HG03139 (cell line): ENCODE measurements around the gene ZIK1.

Experiments
- ATAC-seq: cut with Tn5 transposase; IDR thresholded peaks from one replicate; pipeline ENCODE4 v1.9.1; 2021; ENCODE audit not compliant: unreplicated experiment

The ZIK1 gene

DNA sequence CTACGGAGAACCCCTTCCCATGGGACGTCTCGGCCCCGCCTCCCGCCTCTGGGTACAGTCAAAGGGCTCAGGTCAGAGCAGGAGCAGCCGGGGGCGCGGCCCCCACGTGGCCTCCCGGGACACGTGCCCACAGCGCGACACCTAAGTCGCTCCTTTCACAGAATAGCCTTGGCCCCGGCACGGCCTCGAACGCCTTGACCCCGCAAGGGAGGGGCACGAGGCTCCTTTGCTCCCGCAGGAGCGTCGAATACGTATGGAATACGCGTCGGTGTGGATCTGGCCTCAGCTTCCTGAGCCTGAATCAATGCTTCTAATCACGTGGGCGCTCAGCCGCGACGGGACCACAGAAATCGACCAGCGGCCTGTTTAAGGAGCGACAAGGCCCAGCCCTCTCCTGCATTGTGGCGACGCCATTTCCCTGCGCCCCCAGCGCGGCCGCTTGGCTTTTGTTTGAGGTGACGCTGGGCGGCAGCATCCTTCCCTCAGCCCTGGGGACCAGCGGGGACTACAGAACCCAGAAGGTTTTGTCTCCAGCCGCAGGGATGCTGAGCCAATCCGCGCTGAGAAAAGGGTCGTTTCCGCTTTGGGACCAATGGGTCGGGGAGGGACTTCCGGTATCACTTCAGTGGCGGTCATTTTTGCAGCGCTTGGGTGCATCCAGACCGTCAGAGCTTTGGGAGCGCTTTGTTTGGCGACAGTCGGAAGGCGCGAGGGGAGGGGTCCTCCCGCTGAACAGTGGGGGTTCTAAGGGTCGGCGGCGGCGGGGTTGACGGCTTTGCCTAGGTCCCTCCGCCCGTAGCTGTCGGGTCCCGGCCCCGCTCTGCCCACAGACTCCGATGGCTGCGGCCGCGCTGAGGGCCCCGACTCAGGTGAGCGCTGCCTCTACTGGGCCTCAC lies at the start of gene ZIK1:
Gene ZIK1 (plus strand): TSS at position 625 of the 896 bp plus-strand sequence. CDS start 212 bp downstream, at position 837.
- ATAC-seq = peak; percentile 72

DNA sequence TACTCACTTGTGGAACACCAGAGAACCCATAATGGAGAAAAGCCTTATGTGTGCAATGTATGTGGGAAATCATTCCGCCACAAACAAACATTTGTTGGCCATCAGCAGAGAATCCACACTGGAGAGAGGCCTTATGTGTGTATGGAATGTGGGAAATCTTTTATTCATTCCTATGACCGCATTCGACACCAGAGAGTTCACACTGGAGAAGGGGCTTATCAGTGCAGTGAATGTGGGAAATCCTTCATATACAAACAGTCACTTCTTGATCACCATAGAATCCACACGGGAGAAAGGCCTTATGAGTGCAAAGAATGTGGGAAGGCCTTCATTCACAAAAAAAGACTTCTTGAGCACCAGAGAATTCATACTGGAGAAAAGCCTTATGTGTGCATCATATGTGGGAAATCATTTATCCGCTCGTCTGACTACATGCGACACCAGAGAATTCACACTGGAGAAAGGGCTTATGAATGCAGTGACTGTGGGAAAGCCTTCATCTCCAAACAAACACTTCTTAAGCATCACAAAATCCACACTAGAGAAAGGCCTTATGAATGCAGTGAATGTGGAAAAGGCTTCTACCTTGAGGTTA lies 45.9 kb upstream of the ZIK1 start:
- ATAC-seq = no peak

DNA sequence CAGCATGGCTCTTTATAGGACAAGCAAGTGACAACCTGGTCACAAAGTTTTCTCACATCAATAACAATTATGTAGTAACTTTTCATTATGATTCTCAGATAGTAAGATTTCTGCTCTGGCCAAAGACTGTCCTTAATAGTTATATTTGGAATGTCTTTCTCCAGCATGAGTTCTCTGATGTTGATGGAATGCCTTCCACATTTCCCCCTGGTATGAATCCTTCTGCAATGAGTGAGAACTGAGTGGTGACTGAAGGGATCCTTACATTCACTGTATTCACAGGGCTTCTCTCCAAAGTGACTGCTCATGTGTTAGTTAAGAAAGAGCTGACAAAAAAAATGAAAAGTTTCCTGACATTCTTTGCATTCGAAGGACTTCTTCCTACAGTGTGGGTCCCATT lies 37.4 kb upstream of the ZIK1 start:
- ATAC-seq = no peak

DNA sequence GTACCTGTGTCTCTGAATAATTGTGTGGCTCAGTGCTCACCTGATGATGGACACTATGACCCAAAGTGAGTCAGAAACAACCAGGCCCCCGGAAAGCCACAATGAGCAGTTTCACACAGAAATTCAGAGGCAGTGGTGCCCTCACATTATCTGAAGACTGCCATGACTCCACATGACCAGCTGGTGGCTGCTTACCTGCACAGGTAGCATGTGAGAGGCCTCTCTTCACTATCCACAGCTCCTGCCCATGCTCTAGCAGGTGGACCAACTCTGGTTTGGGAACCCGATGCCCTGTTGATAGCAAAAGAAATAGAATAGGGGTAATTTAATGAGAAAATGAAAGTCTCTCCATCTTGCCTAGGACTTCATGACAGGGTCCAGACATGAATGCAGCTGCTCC lies 31.5 kb upstream of the ZIK1 start:
- ATAC-seq = no peak

DNA sequence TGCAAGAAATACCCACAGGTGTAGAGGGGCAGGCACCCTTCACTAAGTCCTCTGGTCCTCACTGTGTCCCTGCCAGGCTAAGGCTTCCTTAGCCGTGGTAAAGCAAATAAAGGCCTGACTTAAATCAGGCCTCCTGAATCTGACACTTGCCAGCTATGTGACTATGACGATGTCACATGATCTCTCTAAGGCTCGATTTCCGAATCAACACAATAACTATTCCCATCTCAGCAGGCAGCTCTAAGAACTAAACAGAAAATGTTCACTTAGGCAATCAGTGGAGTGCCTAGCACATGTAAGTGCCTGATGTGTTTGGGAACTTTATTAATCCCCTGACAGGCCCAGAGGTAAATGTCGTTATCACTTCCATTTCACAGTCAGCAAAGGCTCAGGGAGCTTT lies 26.3 kb upstream of the ZIK1 start:
- no peak for ATAC-seq

DNA sequence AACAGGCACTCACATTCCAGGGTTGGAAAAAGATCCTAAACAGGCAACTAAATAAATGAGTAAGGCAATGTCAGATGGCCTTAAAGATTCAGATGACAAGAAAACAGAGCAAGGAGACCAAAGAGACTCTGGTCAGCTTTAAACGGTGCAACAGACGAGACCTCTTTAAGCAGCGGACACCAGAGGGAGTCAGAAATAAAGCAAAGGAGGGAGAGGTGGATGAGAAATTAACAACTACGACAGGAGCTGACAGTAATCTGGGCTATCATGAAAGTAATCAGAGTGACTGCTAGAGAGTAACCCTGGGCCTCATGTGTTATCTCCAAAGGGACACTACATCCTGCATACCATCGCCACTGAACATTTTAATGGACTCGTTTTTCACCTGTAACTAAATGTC lies 25.4 kb upstream of the ZIK1 start:
- ATAC-seq = no peak

DNA sequence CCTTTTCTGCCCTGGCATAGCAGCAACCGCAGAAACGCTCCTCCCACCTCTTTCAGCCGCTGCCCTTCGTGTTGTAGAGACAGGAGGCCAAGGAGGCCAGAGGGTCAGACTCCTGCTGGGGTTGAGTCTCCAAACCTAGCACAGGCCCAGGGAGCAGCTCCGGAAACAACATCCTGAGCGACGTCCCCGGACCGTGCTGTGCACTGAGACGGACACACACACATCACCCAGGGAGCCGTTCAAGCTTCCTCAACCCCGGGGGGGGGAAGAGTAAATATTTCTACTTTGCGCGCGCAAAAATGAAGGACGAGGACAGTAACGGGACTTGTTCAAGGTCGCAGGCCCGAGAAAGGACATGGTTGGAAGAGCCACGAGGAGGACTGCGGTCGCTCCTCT lies 24.9 kb upstream of the ZIK1 start:
- no peak for ATAC-seq

DNA sequence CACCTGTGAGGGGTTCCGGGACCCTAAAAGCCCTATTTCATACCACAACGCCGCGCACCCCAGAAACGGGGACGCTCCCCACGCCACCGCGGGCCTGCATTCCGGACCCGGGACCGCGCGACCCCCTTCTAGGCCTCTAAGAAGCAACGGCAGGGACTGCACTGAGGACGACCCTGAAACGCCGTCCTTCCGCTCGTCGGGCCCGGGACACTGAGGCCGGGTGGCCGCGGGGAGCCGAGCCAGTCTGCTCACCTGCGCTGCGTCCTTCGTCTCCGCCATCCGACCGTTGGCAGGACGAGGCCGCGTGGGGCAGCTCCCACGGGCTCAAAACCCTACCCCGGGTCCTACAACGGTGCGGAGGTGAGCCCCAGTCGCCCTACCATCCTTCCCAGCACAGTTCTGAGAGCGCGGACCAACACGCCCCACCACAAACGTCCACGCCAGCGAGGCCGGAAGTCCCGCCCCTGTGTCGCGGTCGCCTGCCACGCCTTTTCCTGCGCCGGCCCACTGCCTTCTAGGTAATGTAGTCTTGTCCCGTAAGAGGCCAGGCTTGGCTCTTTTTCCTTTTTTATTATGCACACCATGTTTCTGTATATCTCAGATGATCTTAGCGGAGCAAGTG lies 24.4 kb upstream of the ZIK1 start, which contains the start of gene ZNF550:
Gene ZNF550 (minus strand): TSS at position 460 of the 622 bp plus-strand sequence. CDS start 181 bp downstream, at position 279.
- ATAC-seq = peak; percentile 97

DNA sequence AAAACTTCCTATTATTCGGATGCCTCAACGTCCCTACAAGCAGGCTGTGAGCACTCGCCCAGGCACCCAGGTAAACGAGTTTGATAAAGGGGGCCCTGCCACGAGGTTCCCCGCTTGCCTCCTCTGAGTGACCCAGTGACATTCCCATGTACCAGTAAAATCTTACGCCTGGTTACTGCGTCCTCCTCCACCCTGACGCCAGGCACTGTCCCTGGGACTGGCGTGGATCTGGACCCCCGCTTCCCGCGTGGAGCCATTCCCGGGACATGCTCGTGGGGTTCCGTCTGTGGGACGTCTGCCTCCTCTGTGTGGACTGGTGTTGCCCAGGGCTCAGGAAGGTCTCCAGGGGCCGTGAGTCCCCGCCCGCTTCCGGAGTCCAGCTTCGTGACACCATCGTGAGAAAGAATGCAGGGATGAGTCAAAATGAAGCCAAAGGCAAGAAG lies 23.9 kb upstream of the ZIK1 start:
- ATAC-seq = no peak

DNA sequence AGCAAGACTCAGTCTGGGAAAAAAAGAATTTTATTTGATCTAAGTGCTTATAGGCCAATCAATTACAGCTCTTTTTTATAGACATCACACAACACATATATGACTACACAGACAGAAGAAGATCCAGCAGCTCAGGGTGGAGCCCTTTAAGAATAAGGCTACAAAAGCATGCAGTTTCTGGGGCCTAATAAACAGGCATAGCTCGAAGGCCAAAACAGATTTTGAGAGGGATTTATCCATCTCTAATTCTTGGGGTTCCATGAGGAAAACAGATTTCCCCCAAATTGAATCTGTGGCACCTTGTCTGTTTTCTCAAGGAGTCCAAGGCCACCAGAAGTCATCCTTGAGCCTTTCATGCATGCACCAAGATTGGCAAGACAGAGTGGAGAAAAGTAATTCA lies 20.4 kb upstream of the ZIK1 start:
- no peak for ATAC-seq

DNA sequence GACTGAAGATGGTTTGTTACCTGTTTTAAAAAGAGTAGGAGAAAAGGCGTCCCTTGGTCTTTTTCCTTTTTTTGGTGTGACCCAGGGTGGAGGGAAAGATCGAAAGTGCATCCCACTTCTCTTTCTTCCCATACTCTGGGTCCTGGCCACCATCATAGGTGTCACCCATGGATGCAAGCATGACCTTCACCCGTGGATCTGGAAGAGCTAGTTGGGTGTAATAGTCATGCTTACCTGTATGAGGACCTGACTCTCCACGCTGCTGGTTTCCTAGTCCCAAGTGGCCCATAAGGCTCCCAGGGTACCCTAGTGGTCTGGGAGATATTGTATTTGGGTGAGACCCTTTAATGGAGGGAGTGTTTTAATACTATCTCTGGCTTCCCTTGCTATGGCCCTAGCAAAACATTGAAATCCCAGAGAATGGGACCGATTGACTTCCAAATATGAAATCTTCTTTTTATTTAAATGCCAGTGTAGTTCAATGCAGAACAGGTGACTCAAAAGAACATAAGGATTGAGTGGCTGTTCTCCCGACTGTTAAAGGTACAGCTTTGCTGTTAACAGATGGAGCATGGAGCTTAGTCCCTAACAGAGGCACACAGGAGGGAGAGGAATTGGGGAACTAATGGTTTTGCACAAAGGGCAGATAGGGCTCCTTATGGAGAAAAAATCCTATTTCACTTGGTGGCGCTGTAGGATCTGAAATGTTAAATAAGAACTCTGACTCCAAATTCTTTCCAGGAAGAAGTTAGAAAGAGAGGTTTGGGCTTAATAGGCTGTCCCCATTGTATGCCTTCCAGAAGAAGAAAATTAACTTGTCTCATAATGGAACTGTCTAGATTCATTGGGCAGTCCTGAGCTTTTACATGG lies 17.3 kb upstream of the ZIK1 start:
- ATAC-seq = no peak

DNA sequence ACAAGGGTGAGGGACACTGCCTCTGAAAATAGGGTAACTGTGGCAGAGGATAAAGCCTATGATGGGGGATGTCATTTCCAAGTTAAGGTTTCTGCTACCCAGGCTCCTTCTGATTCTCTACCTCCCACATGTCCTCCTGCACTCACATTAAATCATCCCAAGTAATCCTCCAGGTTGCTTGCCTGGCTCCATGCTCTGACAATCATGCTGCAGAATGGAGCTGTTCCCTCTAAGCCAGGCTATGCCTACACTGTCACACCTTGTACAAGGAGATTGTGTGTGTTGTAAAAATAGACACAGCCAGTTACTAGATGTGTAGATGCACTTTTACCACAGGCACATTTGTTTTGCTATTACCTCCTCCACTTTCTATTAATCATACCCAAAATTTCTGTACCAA lies 13.2 kb upstream of the ZIK1 start:
- ATAC-seq = no peak

DNA sequence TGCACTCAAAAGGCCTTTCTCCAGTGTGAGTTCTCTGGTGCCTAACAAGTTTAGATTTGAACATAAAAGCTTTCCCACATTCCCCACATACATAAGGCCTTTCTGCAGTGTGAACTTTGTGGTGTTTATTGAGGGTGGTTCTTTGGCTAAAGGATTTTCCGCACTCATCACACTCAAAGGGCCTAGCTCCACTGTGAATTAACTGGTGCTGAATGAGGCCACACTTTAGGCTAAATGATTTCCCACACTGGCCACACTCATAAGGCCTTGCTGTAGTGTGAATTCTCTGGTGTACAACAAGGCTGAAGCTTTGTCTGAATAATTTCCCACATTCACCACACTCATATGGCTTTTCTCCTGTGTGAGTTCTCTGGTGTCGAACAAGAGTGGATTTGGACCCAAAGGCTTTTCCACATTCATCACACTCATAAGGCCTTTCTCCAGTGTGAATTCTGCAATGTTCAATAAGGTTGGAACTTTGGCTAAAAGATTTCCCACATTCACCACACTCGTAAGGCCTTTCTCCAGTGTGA lies 11.5 kb upstream of the ZIK1 start:
- no peak for ATAC-seq

DNA sequence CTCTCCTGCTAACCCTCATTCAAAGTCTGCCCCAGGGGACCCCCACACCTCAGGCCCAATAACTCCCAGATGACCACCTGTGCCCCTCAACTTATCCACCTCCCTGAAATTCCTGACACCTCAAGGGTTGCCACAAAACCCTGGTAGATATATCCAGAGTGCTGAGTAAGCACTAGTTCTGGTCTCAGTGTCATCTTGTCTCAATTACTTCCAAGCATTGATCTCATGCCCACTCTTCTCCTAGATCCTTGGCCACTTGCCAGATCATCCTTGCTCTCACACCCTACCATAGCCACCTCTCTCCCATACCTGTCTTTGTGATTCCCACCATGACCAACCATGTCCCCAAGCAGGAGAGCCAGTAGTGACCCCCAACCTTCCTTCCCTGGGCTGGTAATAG lies 7.3 kb upstream of the ZIK1 start:
- no peak for ATAC-seq

DNA sequence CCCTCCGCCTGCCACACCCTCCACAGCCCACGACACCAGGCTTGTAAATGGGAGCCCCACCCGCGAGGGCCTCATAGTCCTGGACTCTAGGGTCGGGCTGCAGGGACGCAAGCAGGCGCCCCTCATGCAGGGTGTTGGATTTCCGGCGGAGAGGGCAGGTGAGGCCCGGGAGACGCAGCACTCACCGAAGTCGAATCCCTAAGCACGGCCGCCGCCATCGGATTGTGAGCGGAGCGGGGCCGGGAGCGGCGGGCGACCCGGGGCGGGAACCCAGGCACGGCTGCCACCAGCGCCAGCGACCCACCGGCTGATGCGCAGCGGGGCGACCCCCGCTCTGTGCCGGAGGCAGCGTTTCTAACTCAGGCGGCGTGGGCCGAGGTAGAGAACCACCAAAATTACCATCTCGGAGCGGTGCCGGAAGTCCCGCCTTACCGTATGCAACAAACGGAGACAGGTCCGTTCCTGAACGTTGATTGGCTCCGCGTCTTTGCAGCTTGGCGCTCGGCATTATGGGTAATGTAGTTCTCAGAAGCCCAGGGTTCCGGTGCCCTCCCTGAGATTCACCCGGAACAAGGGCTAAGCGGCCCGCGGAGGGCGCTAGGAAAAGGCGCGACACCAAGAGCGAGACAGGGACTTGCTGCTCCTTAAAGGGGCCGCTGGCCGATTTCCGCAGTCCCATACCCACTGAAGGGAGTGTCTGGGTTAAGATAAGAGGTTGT lies 5.3 kb upstream of the ZIK1 start, which contains the start of gene ZNF416:
Gene ZNF416 (minus strand): TSS at position 425 of the 719 bp plus-strand sequence. CDS start 207 bp downstream, at position 218.
- peak; percentile 90 for ATAC-seq

DNA sequence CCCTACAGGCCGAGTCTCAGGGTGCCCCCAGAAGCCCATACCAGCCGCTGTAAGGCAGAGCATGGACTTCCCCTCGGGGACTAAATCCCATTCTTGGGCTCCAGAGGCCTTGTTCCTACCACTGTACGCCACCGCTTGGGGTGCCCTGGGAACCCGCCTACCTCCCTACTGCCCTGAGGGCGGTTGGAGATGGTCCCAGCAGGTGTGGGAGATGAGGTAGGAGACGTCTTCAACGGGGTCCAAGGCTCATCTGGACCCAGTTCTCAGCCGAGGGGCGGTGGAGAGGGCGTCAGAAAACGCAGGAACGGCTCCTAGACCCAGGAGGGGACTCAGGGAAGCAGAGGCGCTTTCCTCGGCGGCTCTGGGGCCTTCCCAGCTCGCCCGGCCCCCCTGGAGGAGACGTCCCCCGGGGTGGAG lies 833 bp upstream of the ZIK1 start:
- no peak for ATAC-seq

DNA sequence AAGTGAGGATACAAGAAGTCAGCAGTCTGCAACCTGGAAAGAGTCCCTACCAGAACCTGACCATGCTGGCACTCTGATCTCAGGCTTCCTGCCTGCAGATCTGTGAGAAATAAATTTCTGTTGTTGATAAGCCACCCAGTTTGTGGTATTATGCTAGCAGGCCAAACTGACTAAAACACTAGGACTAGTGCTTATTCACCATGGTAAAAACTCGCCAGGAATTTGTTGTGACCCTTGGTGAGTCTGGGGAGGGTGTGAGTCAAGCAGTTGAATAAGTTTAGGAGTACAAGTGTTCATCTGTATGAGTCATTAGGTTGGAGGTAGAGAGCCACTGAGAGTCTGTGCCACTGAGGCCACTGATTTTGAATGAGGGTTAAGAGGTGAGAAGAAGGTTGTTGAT lies 3.6 kb downstream of the ZIK1 start:
- ATAC-seq = no peak

DNA sequence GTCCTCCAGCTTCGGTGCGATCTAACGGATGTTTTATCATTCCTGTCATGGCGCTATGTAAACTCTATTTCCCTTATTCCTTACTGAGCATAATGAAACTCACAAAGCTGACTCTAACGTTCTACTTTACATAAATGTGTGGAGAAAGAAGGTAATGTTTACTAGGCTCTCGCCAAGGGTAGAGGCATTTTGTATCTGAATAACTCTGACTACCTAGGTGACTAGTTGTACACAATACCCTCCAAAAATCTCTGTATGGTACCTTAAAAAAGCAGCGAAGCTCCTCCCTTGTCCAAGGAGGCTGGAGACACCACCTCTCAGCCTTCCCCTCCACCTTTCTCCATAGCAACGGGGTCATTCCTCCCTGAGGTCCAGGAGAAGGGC lies 15.4 kb downstream of the ZIK1 start:
- no peak for ATAC-seq

DNA sequence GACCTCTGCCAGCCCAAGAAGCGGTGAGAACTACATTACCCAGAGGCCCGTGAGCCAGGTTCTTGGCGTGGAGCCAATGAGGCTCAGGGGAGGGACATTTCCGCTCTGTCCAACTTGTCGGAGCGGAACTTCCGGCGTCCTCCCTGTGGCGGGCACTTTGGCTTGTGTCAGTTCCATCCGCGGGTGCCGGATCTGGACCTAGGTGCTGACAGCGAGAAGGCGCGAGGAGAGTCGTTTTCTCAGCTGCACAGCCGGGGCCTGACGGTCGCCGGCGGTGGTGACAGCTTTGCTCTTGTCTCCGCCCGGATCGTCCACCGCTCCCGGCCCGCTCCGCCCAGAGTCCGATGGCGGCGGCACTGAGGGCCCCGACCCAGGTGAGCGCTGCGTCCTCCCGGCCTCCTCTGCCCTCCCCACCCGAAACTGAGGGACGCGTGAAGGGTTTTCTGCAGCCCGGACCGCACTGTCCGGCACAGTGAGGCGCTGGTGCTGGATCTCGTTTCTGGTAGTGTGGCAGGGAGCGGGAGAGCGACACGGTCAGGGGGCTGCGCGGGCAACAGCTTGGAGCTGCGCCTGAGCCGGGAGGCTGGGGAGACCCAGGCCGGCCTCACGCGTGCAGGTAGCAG lies 15.9 kb downstream of the ZIK1 start, which contains the start of gene ZNF530:
Gene ZNF530 (plus strand): TSS at position 125 of the 623 bp plus-strand sequence. CDS start 4,461 bp downstream, outside the sequence.
- peak; percentile 90 for ATAC-seq
